Stomach (tissue), 9 donors: ENCODE measurements around the gene C1orf174. TPM values are rescaled to one million over a fixed set of nuclear protein-coding genes. Genes with fewer than 3 reads are reported as not detected.

ENCODE experiments used
- DNase-seq, 2 donors: peaks; one replicate each; pipeline versions ENCODE4 v3.0.0 to v3.0.0-alpha.2; 2013 to 2019
- H3K27ac ChIP-seq, 5 donors: fragments of 200-600 bp in 4 of 5; sonication (generic) in 4 of 5; one replicate each; pipeline ENCODE4 v1.5.1; 2013 to 2019; ENCODE audit warnings: mild to moderate bottlenecking in 1 of 5, moderate library complexity in 1 of 5
- H3K27me3 ChIP-seq, 3 donors: fragments of 200-600 bp; sonication (generic); one replicate each; pipeline ENCODE4 v1.5.1; 2017 to 2019; ENCODE audit warnings: mixed run types in 1 of 3
- H3K36me3 ChIP-seq, 4 donors: fragments of 200-600 bp; sonication (generic); 1 replicate in 3 of 4; 2 replicates in 1 of 4; pipeline ENCODE4 v1.5.1; 2016 to 2019
- H3K4me1 ChIP-seq, 4 donors: fragments of 200-600 bp; sonication (generic); one replicate each; pipeline ENCODE4 v1.5.1; 2016 to 2019
- H3K4me3 ChIP-seq, 4 donors: fragments of 200-600 bp; sonication (generic) in 3 of 4; one replicate each; pipeline ENCODE4 v1.5.1; 2016 to 2019; ENCODE audit warnings: mild to moderate bottlenecking in 1 of 4
- H3K9me3 ChIP-seq, 4 donors: fragments of 200-600 bp; sonication (generic); one replicate each; pipeline ENCODE4 v1.5.1; 2016 to 2019
- CTCF ChIP-seq, 7 experiments: fragments of 450-650 bp in 4 of 7; fragments of 200-600 bp in 3 of 7; sonication (generic) in 3 of 7; IDR thresholded peaks; one replicate each; pipeline ENCODE4 v1.5.1; 2016 to 2019; ENCODE audit warnings: antibody characterized with exemption in 7 of 7, control low read depth in 2 of 7, mild to moderate bottlenecking in 1 of 7
- EP300 ChIP-seq: sonication (generic); formaldehyde crosslinking; IDR thresholded peaks from one replicate; pipeline ENCODE4 v1.6.1; 2017; ENCODE audit warnings: antibody characterized with exemption
- POLR2A ChIP-seq, 4 donors: fragments of 450-650 bp; IDR thresholded peaks; one replicate each; pipeline ENCODE4 v1.6.1; 2016; ENCODE audit warnings: antibody characterized with exemption in 4 of 4, control low read depth in 2 of 4, mild to moderate bottlenecking in 1 of 4, moderate library complexity in 1 of 4
- POLR2AphosphoS5 ChIP-seq, 3 donors: sonication (generic); formaldehyde crosslinking; IDR thresholded peaks; one replicate each; pipeline ENCODE4 v1.6.1; 2016; ENCODE audit warnings: antibody characterized with exemption in 3 of 3
- WGBS, 5 donors: extraction: QIAGEN DNeasy Blood & Tissue Kit in 3 of 5; methylation state at CpG; one replicate each; pipeline versions ENCODE4 v1.1.5 to v1.1.7; 2013 to 2018; 5-methylcytosine and 5-hydroxymethylcytosine counted together
- intact Hi-C: fragments of 100-400 bp; cut with DNase I; formaldehyde crosslinking; loops from one replicate; pipeline ENCODE4 v1.15.1; 2023; ENCODE audit warnings: low total_unique reads
- polyA plus RNA-seq, 3 donors: library from polyadenylated mRNA; stranded (reverse); fragments of 200-250 nt; gene quantifications; one replicate each; pipeline ENCODE4 v1.2.3, GENCODE V29; 2013
- total RNA-seq, 5 donors: library from RNA; depleted of rRNA; stranded (reverse); fragments of >200 nt; gene quantifications; one replicate each; pipeline versions ENCODE4 v1.1.0 to v1.2.3, GENCODE V29; 2014 to 2016
- donor health status: healthy with polysubstance abuse.
- donor health status: Bipolar disorder and iron deficiency.
- donor health status: healthy.

Gene C1orf174
- total and polyA plus RNA-seq, 8 donors: 13.1 to 124 (median 18.2) TPM

DNA sequence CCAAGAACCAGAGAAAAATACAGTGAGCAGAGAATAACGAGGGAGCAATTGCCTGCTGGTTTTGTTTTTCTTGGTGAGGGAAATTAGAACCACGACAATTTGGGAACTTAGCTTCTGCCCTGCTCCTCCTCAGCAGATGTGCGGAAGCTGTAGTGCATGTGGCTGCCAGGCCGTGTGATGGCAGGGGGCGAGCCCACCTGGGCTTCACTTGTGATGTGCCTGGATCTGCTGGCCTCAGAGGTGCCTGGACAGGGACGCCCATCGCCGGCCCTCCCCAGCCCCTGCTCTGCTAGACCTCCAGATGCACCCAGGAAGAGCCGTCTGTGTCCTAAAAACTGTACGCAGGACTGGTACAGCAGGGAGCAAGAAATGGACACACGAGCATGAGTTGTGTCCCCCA is 28.5 kb upstream of the C1orf174 start:
- H3K9me3 ChIP-seq: no peaks in the 10 kb centered on the region
- intact Hi-C loops: no loop called here
- DNase-seq: no peak
- H3K27me3 ChIP-seq: peaks cover 0 to 40% (median 12%) of the 10 kb centered on the region in 3 donors
- H3K4me3 ChIP-seq: no peak overlapping the region
- H3K36me3 ChIP-seq: no peaks in the 10 kb centered on the region
- no peak for TF ChIP-seq POLR2A (IDR thresholded peaks at IDR 0.05)
- TF ChIP-seq EP300: no peak
- H3K4me1 ChIP-seq: no peaks in the 10 kb centered on the region
- no peak overlapping the region for H3K27ac ChIP-seq
- 50 to 62% (median 59%) methylated on average over 8 to 11 of the region's 11 CpGs for WGBS, 5 donors

- no peak overlapping the region for H3K27ac ChIP-seq
- H3K4me3 ChIP-seq: no peak overlapping the region
- intact Hi-C loops: no loop called here
- H3K9me3 ChIP-seq: no peaks in the 10 kb centered on the region
- TF ChIP-seq POLR2AphosphoS5 (IDR thresholded peaks at IDR 0.05) (no peak), CTCF (IDR thresholded peaks at IDR 0.05) (no peak), EP300 (no peak), POLR2A (IDR thresholded peaks at IDR 0.05) (no peak)
- H3K27me3 ChIP-seq: peaks cover 0 to 26% (median 7%) of the 10 kb centered on the region in 3 donors
- no peak for DNase-seq
- H3K36me3 ChIP-seq: no peaks in the 10 kb centered on the region
- H3K4me1 ChIP-seq: peaks cover 0 to 5% (median under 1%) of the 10 kb centered on the region in 4 donors
These were observed 26.9 kb upstream of the C1orf174 start for GRCh38 chr1:3926956-3927355.

DNA sequence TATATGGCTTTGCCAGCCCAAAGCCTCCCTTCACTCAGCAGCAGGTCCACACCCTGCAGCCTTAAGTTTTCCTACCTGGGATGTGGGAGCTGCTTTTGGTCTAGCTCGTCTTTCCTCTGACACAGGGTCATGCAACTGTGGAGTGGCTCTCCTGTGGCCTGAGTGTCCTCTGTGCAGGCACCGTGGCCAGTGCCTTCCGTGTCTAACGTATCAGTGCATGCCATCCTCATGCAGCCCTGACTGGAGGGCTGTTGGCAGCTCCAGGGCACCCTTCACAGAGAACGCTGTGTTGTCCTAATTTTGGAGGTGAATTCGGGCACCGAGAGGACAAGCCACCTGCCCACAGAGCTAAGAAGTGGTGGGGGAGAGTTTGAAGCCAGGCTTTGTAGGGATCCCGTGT is 25.7 kb upstream of the C1orf174 start:
- Histone ChIP-seq H3K36me3 (no peaks in the 10 kb centered on the region), H3K27me3 (peaks cover 0 to 14% (median 0%) of the 10 kb centered on the region in 3 donors), H3K4me1 (peaks cover 0 to 12% (median 6%) of the 10 kb centered on the region in 4 donors), H3K27ac (no peak overlapping the region), H3K4me3 (no peak overlapping the region), H3K9me3 (no peaks in the 10 kb centered on the region)
- DNase-seq: no peak
- intact Hi-C loops: no loop called here
- TF ChIP-seq EP300 (no peak), POLR2AphosphoS5 (IDR thresholded peaks at IDR 0.05) (no peak), CTCF (IDR thresholded peaks at IDR 0.05) (no peak), POLR2A (IDR thresholded peaks at IDR 0.05) (no peak)
- WGBS, 5 donors: 75 to 85% (median 84%) methylated on average over 8 of the region's 8 CpGs

DNA sequence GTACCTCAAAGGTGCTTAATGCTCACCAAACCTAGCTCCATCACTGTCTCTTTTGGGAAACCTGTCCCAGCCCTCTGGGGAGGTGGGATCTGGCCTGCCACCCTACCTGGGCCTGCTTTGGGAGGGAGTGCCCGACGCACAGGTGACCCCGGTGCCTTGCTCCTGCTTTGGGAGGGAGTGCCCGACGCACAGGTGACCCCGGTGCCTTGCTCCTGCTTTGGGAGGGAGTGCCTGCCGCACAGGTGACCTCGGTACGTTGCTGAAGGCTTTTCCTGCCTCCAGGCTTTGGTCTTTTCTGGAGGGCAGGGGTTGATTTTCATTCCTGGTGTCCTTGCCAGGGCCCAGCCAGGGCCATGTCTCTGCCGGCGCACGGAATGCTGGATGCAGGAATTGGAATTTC is 25.2 kb upstream of the C1orf174 start:
- DNase-seq: no peak
- H3K27ac ChIP-seq: no peak overlapping the region
- no peak overlapping the region for H3K4me3 ChIP-seq
- TF ChIP-seq CTCF (IDR thresholded peaks at IDR 0.05) (no peak), EP300 (no peak), POLR2AphosphoS5 (IDR thresholded peaks at IDR 0.05) (no peak), POLR2A (IDR thresholded peaks at IDR 0.05) (no peak)
- intact Hi-C loops: no loop called here
- H3K4me1 ChIP-seq: peaks cover 0 to 14% (median 6%) of the 10 kb centered on the region in 4 donors
- H3K36me3 ChIP-seq: no peaks in the 10 kb centered on the region
- 78 to 84% (median 80%) methylated on average over 11 to 12 of the region's 12 CpGs for WGBS, 5 donors
- H3K9me3 ChIP-seq: no peaks in the 10 kb centered on the region
- H3K27me3 ChIP-seq: peaks cover 0 to 12% (median 0%) of the 10 kb centered on the region in 3 donors

GRCh38 chr1:3924825-3925220 is 24.8 kb upstream of the C1orf174 start:
- Histone ChIP-seq H3K36me3 (no peaks in the 10 kb centered on the region), H3K4me3 (no peak overlapping the region), H3K27ac (no peak overlapping the region), H3K9me3 (no peaks in the 10 kb centered on the region), H3K4me1 (peaks cover 0 to 14% (median 6%) of the 10 kb centered on the region in 4 donors), H3K27me3 (peaks cover 0 to 14% (median 0%) of the 10 kb centered on the region in 3 donors)
- TF ChIP-seq CTCF (IDR thresholded peaks at IDR 0.05) (no peak), POLR2AphosphoS5 (IDR thresholded peaks at IDR 0.05) (no peak), EP300 (no peak)
- intact Hi-C loops: no loop called here
- DNase-seq: no peak
- WGBS, 5 donors: 32 to 48% (median 33%) methylated on average over 3 of the region's 3 CpGs
